NCI-H446 treated with DMSO at 0.1 percent for 48 hours (cell line): ENCODE measurements around the gene C20orf144.
A peak's percentile ranks its signal among the peaks of the same experiment; 100 is the strongest.
"Not testable (repeated sequence)": the region's sequence is repeated elsewhere in the genome, so short reads cannot be mapped to it uniquely, and the experiment has no call there.

Experiments used
- DNase-seq: peaks from one replicate; lab custom pipeline; 2025; lab: John Stamatoyannopoulos, UW

C20orf144 gene

DNA sequence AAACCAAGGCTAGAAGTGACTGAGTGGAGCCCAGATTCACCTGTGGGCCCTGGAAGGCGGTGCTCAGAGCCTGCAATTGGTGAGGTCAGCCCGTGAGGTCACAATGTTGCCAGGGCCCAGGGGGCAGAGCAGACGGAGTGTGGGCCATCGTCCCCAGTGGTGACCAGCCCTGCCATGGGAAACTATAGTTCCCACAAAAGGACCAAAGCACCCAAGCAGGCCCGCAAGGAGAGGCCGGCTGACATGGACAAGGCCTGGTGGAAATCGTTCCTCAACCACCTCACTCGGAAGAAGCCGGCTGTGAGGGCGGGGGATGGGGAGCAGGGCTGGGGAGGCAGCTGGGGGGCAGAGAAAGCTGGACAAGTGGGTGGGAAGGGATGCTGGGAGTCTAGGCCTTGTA lies at the start of gene C20orf144:
C20orf144 (plus strand) TSS at position 156 of the 400 bp plus-strand sequence; CDS start at position 175, 19 bp downstream.
- DNase-seq, result no peak

DNA sequence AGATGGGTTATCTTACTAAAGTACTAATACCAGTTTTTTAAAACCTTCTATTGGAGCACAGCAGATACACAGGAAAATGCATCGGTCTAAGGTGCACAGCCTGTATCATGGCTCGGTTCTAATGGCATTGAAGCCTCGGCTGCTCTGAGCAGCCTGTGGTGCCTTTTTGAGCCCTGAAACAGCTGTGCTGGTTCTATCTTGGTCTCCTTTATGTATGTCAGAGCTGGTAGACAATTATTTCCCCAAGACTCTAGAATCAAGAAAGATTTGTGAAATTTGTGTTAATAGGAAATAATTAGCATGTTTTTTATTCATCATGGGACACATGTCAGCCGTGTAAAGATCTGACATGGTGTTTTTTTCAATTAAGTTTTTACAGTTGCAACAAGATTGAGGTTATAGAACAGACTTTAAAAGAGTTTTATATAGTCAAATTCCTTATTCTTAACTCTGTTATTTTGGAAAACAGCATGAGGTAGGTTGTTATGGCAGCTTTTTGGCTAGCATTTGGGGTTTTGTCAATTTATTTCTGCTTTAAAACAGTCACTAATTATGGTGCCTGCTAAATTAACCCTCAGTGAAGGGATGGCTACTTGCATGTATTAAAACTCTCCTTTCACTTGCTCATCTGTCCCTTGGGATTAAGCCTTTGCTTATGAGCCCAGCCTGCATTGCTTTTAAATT lies 40.3 kb upstream of the C20orf144 start:
- DNase-seq, result no peak

DNA sequence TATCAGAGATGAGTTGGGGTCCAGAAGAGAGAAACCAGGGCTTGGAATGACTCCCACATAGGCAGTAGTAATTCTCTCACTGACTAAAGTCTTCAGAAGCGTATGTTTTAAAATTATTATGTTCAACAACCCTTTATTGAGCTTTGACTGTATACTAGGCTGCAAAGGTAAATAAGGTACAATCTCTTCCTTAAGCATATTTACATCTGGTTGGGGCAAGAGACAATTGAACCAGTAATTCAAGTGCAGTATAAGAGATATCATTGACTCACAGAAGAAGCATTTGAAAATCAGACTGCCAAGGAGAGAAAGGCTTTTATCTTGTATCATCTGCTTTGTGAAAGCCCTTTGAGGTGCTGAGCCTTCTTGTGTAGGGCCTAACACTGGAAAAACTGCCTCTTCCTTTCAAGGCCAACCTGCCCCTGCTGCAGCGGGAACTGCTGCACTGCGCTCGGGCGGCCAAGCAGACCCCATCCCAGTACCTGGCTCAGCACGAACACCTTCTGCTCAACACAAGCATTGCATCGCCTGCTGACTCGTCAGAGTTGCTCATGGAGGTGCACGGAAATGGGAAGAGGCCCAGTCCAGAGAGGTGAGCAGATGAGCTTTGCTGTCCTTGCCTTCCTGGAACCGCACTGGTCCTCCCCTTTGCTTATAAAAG lies 39.3 kb upstream of the C20orf144 start:
- no peak for DNase-seq

DNA sequence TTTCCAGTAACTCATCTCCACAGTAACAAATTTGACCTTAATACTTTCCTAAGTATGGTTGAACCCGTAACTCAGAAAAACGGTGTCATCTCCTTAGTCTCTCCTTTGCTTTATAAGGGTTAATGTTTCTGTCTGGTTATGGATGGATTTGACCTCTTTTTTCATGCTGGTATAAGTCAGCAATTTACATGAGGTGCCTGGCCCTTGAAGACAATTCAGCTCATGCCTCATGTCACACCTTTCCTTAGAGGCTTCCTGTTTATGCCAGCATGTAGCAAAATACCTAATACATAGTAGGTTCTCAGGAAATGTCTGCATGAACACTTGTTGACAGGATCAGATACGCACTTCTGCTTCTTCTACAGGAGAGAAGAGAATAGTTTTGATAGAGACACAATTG lies 37.7 kb upstream of the C20orf144 start:
- DNase-seq, result no peak

DNA sequence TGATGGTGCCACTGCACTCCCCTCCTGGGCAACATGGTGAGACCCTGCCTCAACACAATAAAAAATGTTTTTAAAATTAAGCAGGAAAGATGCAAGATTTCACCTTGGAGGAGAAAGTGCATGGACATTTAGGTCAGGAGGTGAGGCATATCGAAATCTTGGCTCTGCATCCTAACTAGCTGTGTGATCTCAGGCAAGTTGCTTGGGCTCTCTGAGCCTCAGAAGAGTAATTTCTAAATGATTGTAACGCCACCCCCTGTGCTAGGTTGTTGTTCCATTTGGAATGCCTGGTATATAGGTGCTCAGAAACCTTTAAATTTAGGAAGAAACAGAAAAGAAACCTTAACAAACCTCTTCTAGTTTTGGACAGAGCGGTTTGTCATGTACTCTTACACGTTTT lies 35.9 kb upstream of the C20orf144 start:
- DNase-seq, result no peak

DNA sequence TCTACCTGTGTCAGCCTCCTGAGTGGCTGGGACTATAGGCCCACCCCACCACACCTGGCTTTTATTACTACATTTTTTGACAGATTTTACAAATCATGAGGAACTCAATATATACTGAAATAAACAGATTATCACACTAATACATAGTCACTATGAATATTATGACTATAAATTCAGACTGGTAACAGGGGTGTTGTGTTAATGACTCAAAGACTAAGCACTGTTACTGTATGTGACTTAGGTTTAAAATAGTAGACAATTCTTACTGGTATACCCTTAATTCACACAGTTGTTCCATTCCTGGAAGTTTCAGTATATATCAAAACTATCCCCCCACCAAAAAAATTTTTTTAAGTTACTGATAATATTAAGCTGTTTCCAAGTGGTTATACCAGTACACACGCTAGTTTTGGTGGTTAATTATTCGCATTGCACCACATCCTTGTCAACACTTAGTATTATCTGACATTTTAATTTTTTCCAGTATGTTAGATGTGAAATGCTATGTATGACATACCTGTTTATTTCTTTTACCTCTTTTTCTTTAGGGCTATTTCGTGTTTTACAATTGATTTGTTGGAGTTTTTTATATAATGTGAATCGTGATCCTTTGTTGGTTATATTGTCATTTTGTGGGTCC lies 34.4 kb upstream of the C20orf144 start:
- DNase-seq, result no peak

DNA sequence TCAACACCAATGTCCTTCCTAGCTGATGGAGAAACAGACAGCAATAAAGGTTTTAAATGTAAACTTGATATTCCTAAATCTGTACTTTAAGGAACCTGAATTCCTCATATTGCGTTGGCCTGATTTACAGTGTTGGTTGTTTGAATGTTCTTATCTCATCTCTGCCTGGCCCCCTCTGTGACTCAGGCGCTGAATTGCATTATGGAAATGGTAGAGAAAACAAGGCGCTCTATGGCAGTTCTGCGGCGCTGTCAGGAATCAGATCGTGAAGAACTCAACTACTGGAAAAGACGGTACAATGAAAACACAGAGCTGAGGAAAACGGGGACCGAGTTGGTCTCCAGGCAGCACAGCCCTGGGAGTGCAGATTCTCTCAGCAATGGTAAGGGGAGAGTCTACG lies 32.6 kb upstream of the C20orf144 start:
- no peak for DNase-seq

DNA sequence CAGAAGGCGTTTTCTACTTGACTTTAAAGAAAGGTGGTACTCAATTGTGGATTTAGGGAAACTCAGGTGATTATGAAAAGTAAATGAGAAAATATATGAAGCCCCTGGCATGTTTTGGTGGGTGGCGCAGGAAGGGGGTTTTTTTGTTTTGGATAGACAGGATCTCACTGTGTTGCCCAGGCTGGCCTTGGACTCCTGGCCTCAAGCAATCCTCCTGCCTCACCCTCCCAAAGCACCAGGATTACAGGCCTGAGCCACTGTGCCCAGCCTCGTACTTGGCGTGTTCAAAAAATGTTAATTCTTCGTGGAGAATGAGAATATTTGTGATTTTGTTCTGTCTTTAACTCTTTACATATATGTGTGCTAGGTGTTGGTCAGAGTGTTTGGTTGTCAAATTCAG lies 32.1 kb upstream of the C20orf144 start:
- DNase-seq, result no peak

DNA sequence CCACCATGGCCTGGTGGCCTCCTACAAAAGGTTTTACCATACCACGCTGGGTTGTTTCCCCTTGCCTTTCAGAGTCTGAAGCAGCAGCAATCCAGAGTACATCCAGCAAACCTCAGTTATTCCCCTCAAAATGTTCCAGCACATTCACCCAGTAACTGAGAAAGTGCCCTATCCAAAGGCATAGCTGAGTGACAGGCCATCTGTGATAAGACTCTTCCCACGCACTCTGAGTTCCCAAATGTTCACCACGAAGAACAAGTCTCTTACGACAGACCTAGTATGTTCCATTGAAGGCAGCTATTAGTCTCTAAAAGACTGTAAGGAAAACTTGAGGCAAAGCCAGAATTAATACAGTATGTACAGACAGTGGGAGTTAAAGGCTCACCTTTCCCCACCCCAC lies 31.6 kb upstream of the C20orf144 start:
- DNase-seq, result no peak

DNA sequence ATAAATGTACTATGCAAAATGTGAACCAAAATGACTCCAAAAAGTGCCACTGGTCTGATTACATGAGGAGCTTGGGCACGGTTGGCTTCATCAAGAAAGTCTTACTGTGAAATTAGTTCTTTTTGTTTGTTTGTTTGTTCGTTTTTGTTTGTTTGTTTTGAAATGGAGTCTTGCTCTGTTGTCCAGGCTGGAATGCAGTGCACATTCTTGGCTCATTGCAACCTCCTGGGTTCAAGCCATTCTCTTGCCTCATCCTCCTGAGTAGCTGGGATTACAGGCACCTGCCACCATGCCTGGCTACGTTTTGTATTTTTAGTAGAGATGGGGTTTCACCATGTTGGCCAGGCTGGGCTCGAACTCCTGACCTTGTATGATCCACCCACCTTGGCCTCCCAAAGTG lies 30.2 kb upstream of the C20orf144 start:
- DNase-seq, result not testable (repeated sequence)

DNA sequence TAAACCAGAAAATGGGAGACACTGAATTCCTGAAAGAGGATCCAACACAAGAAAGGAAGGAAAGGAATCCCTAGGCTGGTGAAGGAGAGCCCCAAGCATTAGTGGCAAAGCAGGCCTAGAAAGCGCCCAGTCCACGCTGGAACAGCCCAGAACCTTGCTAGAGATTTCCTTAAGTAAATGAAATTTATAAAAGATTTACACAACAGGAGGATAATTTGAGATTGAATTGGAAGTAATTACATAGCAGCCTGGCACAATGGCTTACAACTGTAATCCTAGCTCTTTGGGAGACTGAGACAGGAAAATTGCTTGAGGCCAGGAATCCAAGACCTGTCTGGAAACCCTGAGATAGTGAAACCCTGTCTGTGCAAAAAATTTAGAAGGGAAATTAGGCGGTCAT lies 26.8 kb upstream of the C20orf144 start:
- DNase-seq, result no peak

DNA sequence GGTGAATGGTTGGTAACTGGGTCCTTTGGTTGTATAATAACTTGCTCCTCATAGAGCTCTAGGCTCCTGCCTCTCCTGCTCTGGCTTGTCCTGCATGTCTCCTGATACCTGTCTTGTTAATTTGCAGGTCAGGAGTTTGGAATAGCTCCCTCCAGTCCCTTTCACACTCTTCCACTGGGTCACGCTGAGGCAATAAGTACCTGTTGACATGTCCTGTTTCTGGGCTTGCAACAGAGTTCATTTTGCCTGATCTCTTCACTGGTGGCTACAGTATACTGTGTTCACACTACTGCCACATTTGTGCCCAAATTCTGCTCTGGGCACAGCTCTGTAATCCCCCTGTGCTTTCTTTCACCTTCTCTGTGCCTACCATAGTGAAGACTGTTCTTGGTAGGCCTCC lies 25.4 kb upstream of the C20orf144 start:
- no peak for DNase-seq

DNA sequence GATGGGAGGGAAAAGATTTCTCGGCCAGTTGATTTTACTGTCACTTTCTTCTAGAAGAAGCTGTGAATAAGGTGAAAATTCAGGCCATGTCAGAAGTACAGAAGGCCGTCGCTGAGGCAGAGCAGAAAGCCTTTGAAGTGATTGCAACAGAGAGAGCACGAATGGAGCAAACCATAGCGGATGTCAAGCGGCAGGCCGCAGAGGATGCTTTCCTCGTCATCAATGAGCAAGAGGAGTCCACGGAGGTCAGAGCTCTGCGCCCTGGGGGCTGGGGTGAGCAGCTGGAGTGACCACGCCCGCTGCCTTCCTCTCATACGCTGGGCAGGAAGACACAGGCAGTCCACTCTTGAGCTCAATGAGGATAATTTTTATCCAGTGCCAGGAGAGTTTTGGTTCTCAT lies 21.8 kb upstream of the C20orf144 start:
- no peak for DNase-seq

DNA sequence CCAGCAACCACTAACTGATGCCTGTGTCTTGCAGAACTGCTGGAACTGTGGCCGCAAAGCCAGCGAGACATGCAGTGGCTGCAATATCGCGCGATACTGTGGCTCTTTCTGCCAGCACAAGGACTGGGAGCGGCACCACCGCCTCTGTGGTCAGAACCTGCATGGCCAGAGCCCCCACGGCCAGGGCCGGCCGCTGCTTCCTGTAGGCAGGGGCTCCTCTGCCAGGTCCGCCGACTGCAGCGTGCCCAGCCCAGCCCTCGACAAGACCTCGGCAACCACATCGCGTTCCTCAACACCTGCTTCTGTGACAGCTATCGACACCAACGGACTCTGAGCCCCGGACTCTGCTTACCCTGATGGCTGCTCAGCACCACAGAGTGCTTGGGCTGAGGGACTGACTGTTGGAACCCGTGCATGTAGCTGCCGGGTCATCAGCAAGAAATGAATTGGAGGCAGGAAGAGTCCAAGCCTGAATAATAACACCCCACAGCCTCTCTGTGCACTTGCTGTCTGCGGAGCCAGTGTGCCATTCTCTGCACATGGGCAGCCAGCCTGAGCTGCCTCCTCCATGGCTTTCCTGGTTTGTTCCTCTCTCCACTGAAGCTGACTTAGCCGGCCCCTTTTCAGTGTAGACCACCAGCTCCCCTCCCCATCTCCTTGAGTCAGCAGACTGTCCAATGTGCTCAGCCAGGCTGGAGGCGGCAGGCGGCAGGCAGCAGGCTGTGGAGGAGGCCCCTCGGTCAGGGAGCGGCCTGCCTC lies 17.6 kb upstream of the C20orf144 start:
- no peak for DNase-seq

DNA sequence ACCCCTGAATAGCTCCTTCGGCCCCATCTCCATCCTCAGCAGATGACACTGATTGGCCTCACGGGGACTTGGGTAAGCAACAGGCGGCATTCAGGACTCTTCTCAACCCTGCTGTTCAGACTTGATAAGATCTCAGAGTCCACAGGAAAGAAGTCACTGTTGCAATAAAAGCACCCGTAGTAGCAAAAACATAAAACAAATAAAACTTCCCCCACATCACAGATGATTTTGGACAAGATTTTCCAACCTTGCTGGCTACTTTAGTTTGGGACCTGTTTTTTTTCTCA lies 17.1 kb upstream of the C20orf144 start:
- no peak for DNase-seq

DNA sequence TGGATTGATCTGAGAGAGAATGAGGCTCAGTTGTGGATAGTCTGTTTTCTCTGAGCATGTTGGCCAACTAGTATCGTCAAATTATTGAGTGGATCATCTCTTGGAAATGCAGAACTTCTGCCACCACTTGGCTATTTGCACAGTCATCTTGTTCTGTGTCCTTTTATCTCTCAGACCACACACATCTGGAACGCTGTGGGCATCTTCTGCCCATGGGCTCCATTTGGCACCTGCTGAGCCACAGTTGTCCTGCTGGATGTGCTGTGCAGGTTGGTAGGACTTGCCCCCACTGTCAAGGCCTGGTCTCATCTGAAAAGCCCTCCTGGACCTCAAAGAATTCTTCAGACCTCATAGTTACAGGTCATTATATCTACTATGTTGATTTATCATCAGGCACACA lies 16.7 kb upstream of the C20orf144 start:
- no peak for DNase-seq

DNA sequence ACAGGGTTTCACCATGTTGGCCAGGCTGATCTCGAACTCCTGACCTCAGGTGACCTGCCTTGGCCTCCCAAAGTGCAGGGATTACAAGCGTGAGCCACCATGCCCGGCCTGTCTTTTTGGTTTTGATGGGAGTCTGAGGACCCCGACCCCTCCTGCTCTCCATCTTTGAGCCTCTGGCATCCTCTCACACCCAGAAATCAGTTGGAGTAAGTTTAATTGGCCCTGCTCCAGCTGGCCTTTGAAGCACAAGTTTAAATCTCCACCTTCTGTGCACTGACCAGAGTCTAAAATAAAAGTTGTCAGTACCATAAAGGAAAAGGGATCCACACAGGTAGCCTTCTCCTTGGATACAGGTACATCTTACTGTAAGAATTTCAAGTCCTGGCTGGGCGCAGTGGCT lies 15.9 kb upstream of the C20orf144 start:
- no peak for DNase-seq

DNA sequence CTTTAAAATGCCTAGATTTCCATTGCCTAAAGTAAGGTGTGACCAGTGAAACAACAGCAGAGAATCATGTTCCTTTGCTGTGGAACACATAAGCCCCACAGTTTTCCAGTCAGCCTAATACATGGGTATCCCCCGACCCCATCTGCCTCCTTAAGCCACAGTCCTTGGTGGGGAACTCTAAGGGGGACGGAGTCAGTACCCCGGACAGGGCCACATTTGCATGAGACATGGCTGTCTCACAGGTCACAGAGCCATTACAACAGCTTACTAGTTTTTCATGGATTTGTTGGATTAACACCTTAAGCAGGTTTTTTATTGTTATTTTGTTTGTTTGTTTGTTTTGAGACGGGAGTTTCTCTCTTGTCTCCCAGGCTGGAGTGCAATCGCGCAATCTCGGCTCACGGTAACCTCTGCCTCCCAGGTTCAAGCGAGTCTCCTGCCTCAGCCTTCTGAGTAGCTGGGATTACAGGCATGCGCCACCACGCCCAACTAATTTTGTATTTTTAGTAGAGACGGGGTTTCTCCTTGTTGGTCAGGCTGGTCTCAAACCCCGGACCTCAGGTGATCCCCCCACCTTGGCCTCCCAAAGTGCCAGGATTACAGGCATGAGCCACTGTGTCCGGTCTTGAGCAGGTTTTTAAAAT lies 15.0 kb upstream of the C20orf144 start:
- not testable (repeated sequence) for DNase-seq

DNA sequence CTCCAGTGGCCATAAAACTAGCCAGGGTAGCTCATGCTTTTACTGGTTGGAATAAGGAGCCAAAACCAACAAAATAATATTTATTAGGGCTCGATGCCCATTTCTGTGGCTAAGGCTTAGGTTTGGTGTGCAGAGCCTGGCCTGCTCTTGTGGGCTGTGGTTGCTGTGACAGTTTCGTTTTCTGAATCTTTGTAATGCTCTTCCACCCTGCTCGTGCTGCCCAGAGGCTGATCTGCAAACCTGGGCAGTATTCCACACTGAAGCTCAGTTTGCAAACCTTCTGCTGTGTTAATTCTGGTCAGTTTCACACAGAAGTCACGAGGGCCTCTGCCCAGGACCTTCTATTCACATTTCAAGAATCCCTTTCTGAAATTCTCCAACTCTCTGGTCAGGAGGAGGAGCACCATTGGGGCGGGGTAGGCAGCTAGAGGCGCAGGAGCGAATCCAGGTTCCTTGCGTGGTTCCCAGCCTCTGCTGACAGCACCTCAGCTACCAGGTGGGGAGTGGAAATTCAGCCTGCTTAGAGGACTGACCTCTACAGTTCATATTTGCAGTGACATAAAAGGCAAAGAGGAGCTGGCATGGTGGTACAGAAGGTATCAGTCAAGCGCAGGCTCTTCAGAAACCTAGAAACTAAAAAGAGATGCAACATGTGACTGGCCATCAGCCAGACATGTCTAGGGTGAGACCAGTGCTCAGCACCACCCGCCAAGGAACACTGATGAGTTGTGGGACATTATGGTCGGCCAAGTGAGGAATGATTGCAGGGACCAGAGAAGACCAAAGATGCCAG lies 14.3 kb upstream of the C20orf144 start:
- DNase-seq, result peak; percentile 15

DNA sequence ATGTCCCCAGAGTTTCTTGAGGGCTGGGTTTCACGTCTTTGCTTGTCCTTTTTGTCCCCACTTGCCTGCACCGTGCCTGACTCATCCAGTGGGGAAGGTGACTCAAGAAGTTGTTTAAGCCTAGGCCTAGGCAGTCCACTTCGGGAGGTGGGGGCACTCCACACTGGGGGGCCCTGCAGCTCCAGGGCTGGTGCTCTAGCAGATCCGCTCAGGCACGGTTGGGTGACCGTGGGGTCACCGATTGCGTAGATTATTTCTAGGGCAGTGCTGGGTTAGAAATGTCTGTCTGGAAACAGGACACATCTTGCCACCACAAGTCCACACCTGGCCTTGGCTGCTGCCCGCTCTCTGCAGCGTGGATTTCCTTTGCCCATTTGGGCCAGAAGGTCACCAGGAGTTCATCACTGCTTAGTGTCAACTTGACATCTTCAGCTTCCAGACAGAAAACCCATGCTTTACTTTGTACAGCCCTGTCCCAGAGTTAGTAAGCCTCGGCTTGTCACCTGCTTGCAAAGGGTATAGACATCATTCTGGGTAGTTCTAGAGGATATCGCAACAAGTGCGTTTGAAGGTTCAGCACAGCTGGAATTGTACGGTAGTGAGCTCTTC lies 13.6 kb upstream of the C20orf144 start:
- no peak for DNase-seq

DNA sequence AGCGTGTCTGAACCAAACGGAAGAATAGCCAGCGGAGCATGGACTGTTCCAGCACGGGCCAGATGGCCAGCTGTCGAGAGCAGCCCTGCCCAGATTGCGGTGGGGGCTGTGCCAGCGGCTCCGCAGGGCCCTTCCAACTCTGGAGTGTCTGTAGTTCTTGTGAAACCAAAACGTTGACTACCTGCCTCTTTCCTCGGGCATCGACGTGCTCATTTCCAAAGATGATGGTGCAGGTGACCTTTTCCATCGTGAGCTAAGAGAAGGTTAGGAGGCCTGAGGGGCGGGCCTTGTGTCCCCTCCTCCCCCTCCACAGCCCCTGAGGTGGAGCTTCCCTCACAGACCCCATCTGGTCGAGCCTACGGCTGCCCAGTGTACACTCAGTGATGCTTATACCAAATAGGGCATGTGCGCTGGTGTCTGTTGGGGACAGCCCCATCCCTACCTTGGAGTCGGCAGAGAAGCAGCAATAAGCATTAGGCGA lies 12.9 kb upstream of the C20orf144 start:
- DNase-seq, result peak; percentile 84
